HG03175 (cell line): Measurements from ENCODE around the gene CALML5.

ENCODE experiments used
- ATAC-seq: cut with Tn5 transposase; IDR thresholded peaks from one replicate; pipeline ENCODE4 v1.9.1; 2021; ENCODE audit warnings: mild to moderate bottlenecking, moderate library complexity; ENCODE audit not compliant: unreplicated experiment

CALML5 gene

DNA sequence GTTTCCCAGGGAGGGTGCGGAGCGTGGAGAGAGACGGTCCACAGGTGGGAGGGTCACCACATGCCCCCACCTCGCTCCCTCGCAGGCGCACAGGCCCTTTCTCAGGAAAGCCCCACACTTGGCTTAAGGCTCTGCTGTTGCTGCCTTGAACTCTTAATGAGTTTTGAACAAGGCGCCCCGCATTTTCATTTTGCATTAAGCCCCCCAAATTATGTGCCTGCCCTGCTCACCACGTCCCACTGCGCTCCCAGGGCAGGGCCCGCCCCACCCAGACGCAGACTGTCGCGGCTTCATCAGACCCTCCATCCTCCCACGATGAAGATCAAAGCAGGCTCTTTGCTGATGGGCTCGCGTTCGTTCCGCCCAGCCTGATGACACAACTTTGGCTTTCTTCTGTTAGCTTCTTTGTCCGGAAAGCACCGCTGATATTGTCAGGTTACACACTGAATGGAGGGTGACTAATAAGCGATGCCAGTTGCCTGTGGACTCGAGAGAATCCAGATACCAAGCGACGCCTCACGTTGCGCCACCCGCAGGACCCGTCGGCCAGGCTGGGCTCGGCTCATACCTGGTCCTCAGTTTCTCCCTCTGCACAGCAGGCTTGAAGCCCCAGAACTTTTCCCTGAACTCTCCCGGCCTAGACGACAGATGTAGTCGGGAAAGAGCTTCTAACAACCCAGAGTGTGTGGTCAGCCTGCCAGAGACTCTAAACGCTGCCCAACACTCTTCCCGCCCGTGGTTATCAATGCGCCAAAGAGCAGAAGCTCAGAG lies 34.9 kb upstream of the CALML5 start:
- ATAC-seq = no peak

- no peak for ATAC-seq
These were observed 33.8 kb upstream of the CALML5 start for GRCh38 chr10:5533098-5533731.

DNA sequence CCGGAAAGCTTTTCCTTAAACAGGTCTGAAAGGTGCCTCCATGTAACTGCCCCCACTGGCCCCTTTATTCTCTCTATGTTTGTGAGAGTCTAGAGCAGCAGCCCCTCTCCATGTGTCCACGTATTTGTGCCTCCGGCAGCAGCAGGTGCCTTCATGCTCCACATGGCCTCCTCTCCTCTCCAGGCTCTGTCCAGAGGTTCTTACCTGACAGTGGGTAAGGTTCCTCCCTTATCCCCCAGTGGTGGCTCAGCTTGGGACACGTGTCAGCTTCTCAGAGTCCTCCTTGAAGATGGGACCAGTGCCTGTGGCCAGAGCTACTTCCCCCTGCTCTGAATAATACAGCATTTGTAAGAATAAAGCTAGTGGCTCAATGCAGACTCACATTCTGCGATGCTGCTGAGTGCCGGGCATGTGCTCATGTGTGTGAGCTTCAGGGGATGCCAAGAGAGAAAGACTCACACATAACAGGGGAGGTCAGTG lies 33.3 kb upstream of the CALML5 start:
- ATAC-seq = no peak

- ATAC-seq = no peak
These were observed 32.9 kb upstream of the CALML5 start for GRCh38 chr10:5532307-5532605.

- no peak for ATAC-seq
These were observed 32.4 kb upstream of the CALML5 start for GRCh38 chr10:5531558-5532306.

DNA sequence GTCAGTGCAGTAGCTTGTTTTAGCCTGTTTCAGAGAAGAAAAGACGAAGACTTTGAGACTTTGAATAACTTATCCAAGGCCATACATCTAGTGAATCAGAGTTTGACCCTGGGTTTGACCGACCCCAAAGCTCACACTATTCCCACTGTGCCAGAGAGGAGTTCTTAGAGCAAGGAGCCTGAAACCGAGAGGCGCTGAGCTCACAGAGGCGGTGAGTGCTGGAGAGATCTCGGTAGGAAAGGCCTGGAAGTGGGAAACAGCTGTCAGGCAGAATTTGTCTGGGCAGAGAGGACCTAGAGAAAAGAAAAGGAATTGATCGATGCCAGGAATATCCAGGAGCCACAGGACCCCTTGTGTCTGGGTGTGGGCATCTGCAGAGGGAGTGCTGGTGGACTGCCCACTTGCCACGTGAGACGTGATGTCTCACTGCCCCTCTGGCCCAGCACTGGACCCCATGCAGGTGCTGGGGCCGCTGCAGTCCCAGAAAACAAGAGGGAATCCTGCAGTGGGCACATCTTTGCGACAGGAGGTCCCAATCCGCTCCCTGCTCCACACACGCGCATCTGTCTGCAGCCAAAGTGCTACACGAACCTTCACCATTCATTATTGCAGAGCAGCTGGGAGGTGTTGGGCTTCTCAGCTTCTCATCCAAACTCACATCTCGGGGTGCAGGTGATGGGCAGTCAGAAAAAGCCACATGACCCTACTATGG lies 31.6 kb upstream of the CALML5 start:
- no peak for ATAC-seq

- no peak for ATAC-seq
These were observed 31.0 kb upstream of the CALML5 start for GRCh38 chr10:5530412-5530806.

- ATAC-seq = no peak
These were observed 30.5 kb upstream of the CALML5 start for GRCh38 chr10:5529702-5530411.

DNA sequence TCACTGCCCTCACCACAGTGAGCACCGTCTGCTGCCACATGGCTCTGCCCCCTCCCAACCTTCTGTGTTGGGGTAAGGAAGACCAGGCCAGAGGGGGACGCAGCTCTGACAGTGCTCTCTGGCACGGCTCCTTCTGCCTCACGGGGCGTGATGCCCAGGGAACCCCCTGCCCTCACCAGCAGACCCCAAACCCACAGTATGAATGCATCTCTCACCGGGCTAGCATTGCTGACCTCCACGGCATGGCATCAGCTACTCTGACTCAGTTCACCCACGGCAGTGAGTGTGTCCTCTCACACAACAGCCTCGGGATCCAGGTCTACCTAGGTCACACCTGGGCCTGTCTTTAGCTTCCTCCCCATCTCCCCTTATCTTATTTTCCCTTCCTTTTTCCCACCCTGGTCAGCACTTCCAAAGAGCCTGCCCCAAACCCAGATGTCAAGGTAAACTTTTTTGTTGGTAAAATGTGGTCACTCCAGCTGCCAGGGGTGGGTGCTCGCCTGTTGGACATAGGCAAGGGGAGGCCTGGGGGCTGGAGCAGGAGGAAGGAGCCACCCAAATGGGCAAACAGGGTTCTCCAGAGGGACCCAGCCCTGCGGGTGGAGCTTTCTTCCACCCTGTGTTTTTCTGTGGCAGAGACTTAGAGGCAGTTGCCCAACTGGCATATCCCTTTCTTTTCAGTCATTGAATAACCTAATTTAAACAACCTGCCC lies 29.8 kb upstream of the CALML5 start:
- ATAC-seq = no peak

GRCh38 chr10:5527332-5528200 lies 28.2 kb upstream of the CALML5 start:
- no peak for ATAC-seq

- ATAC-seq = no peak
These were observed 27.4 kb upstream of the CALML5 start for GRCh38 chr10:5526691-5527331.

DNA sequence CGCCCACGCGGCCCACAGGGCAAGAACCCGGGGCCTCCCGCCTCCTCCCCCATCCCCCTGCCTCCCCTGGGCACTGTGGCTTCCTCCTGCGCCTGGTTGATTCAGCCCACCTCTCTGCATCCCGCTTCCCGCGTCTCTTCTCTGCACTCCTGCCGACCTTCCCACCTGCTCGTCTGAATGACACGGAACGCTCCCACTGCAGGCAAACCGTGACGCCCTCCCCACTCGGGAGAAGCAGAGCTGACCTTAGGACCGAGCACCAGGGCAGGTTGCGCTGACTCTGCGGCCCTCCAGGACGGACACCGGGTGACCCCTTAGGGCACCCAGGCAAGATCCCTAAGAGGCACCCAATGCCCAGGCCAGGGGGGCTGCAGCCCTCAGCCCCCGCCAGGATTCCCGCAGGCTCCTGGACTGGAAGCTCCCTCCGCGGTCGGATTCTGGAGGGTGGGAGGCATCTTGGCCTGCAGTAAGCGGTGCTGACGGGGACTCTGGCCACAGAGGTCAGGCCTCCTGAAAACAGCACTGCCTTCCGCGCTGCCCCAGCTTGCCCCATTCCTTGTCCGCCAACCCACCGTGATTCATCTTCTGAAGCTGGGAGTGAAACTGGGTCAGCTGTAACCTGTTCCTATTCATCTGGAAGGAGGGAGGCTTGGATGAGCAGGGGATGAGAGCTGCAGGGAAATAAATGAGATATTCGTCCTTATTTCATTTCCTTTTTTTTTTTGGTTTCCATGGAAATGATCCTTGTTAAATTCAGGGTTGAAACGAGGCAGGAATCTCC lies 26.4 kb upstream of the CALML5 start:
- ATAC-seq = no peak

- ATAC-seq = no peak
These were observed 25.5 kb upstream of the CALML5 start, which contains the start of gene CALML3 for GRCh38 chr10:5524641-5525560. Gene CALML3, plus strand, starts transcription at chr10:5524961. Its CDS starts 125 bp downstream, at chr10:5525086.

DNA sequence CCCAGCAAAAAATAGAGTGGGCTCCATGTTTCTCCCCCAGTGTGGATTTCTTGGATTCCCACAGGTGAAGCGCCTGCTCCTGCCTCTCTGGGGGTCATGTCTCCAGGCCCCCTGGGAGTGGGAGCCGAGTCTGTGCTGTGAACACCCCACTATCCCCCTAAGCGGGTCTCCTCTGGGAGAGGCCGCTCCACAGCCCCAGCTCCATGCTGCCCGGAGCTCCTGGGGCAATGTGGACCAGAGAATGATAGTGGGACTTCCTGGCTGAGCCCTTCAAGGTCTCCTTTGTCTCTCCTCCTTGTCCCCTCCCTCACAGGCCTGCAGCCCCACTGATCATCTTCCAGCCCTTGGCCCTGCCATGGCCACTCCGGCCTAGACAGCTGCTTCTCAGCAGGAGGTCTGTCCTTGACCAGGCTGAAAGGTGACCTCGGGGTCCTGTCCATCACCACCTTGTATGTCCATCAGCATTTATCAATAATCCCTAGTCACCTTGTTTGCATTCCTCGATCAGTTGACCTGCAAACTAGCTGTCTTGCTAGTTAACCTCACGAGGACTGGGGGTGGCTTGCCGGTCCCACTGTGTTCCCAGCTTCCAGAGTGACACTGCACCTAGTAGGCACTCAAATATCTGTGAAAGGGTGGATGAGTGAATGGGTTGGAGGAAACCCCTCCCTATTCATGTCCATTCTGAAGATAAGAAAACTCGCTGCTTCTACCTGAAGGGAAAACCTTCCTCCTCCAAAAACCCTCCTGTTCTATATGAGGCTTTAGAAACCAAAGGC lies 24.6 kb upstream of the CALML5 start:
- ATAC-seq = no peak

DNA sequence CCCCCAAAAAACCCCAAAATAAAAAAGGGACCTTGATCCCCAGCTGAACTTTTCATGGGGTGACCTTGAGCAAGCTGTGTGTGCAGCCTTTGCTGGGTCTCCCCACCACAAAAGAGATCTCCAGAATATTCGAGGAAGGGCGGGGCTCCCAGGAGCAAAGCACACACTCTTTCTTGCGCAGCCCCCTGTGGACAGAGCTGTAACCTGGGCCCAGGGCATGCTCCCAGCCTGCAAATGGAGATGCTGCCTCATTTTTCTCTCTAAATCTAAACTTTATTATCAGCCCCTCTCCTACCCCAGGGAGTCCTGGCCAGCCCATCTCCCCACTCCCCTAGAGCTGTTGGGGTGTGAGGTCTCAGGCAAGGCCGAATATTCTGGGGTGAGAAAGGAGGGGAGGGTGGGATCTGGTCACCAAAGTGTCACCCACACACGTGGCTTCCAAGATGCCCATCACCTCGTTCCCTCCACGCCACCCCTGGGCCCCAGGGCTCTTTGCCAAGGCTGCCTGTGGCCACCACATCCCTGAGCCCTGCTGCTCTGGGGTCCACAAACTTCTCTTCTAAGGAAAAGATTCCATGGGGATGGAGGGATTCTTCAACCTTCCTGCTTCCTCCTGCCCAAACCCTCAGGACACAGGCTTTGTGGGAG lies 23.7 kb upstream of the CALML5 start:
- no peak for ATAC-seq
